Esophagus muscularis mucosa (tissue), 4 donors: ENCODE data around the gene HMGN5. TPM values are rescaled to one million over a fixed set of nuclear protein-coding genes. Genes with fewer than 3 reads are reported as not detected.

ENCODE experiments used
- DNase-seq: peaks from one replicate; pipeline ENCODE4 v3.0.0-alpha.2; 2017; ENCODE audit errors: extremely low spot score
- H3K27ac ChIP-seq, 4 donors: fragments of 200-600 bp; sonication (generic); replicated peaks in 1 of 4; 1 replicate in 3 of 4; 2 replicates in 1 of 4; pipeline ENCODE4 v1.5.1; 2016 to 2019; ENCODE audit warnings: mild to moderate bottlenecking in 1 of 4
- H3K27me3 ChIP-seq, 4 donors: fragments of 200-600 bp; sonication (generic); one replicate each; pipeline versions ENCODE4 v1.5.1 to v1.6.0; 2016 to 2019
- H3K36me3 ChIP-seq, 4 donors: fragments of 200-600 bp; sonication (generic); one replicate each; pipeline ENCODE4 v1.5.1; 2016 to 2019
- H3K4me1 ChIP-seq, 4 donors: fragments of 200-600 bp; sonication (generic); one replicate each; pipeline ENCODE4 v1.5.1; 2016 to 2019
- H3K4me3 ChIP-seq, 4 donors: fragments of 200-600 bp; sonication (generic); 1 replicate in 2 of 4; 2 replicates in 2 of 4; pipeline ENCODE4 v1.5.1; 2016 to 2019; ENCODE audit warnings: mild to moderate bottlenecking in 4 of 4, moderate library complexity in 1 of 4
- H3K9me3 ChIP-seq, 4 donors: fragments of 200-600 bp; sonication (generic); 1 replicate in 3 of 4; 2 replicates in 1 of 4; pipeline ENCODE4 v1.5.1; 2016 to 2019
- CTCF ChIP-seq, 3 experiments: fragments of 200-600 bp in 2 of 3; fragments of 450-650 bp in 1 of 3; sonication (generic) in 2 of 3; IDR thresholded peaks; one replicate each; pipeline ENCODE4 v1.5.1; 2017 to 2019; ENCODE audit warnings: antibody characterized with exemption in 3 of 3, mild to moderate bottlenecking in 2 of 3, moderate library complexity in 1 of 3
- EP300 ChIP-seq: sonication (generic); formaldehyde crosslinking; IDR thresholded peaks from one replicate; pipeline ENCODE4 v1.6.1; 2017; ENCODE audit warnings: antibody characterized with exemption
- POLR2A ChIP-seq: fragments of 450-650 bp; IDR thresholded peaks from one replicate; pipeline ENCODE4 v1.6.1; 2017; ENCODE audit warnings: antibody characterized with exemption, moderate library complexity, mild to moderate bottlenecking, low read depth
- POLR2AphosphoS5 ChIP-seq, 2 donors: sonication (generic); formaldehyde crosslinking; IDR thresholded peaks; one replicate each; pipeline ENCODE4 v1.6.1; 2017; ENCODE audit warnings: antibody characterized with exemption in 2 of 2
- WGBS: methylation state at CpG from one replicate; pipeline ENCODE4 v1.1.5; 2018; 5-methylcytosine and 5-hydroxymethylcytosine counted together
- intact Hi-C: fragments of 100-400 bp; cut with DNase I; formaldehyde crosslinking; loops from one replicate; pipeline ENCODE4 v1.15.1; 2023
- total RNA-seq, 4 donors: library from RNA; depleted of rRNA; stranded (reverse); fragments of >200 nt; gene quantifications; one replicate each; pipeline versions ENCODE4 v1.1.0 to v1.2.1, GENCODE V29; 2016

Gene HMGN5
- total RNA-seq, 4 donors from 2014 or later, result 2.1 to 16.2 (median 3.2) TPM

- intact Hi-C loops, result loop anchor here (5.0 kb wide), 1 partner anchor 61 kb away; no protein-coding TSS in a partner anchor
- no peaks in the 10 kb centered on the region for H3K9me3 ChIP-seq
- peaks cover 0 to 9% (median 4%) of the 10 kb centered on the region in 4 donors for H3K4me1 ChIP-seq
- peak overlapping the region; percentile 58 to 73 (median 64) for H3K4me3 ChIP-seq
- DNase-seq, result no peak
- H3K36me3 ChIP-seq, result no peaks in the 10 kb centered on the region
- no peak for TF ChIP-seq POLR2AphosphoS5 (IDR thresholded peaks at IDR 0.05)
- no peak for TF ChIP-seq CTCF (IDR thresholded peaks at IDR 0.05)
- no peak for TF ChIP-seq POLR2A
- no peak for TF ChIP-seq EP300
- 35% methylated on average over 1 of the region's 1 CpG for WGBS
- no peaks in the 10 kb centered on the region for H3K27me3 ChIP-seq
- H3K27ac ChIP-seq, result peak overlapping the region; percentile 82 to 85 (median 82)
Measured at GRCh38 chrX:81201071-81201470, 642 bp downstream of the HMGN5 start.

- no peak overlapping the region for H3K27ac ChIP-seq
- intact Hi-C loops, result no loop called here
- no peaks in the 10 kb centered on the region for H3K36me3 ChIP-seq
- TF ChIP-seq EP300 (no peak), POLR2A (no peak), CTCF (IDR thresholded peaks at IDR 0.05) (peak; percentile 35 to 54 (median 36)), POLR2AphosphoS5 (IDR thresholded peaks at IDR 0.05) (no peak)
- H3K4me3 ChIP-seq, result no peak overlapping the region
- no peaks in the 10 kb centered on the region for H3K4me1 ChIP-seq
- no peaks in the 10 kb centered on the region for H3K9me3 ChIP-seq
- DNase-seq, result no peak
- WGBS, result 19% methylated on average over 5 of the region's 5 CpGs
- H3K27me3 ChIP-seq, result no peaks in the 10 kb centered on the region
Measured at GRCh38 chrX:81195712-81196111, 6.0 kb downstream of the HMGN5 start.

DNA sequence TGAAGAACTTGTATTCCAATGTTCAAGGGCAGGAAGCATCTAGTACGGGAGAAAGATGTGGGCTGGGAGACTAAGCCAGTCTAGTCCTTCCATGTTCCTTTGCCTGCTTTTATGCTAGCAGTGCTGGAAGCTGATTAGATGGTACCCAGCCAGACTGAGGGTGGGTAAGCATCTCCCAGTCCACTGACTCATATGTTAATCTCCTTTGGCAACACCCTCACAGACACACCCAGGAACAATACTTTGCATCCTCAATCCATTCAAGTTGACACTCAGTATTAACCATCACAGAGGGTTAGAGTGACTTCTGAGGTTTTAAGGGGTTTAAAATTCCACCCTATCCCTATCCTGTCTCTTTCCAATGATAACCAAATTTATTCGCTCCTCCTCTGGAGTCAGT lies 6.5 kb downstream of the HMGN5 start:
- intact Hi-C loops, result no loop called here
- H3K27me3 ChIP-seq, result no peaks in the 10 kb centered on the region
- H3K27ac ChIP-seq, result no peak overlapping the region
- H3K4me1 ChIP-seq, result no peaks in the 10 kb centered on the region
- H3K4me3 ChIP-seq, result no peak overlapping the region
- WGBS, result 66% methylated on average over 2 of the region's 2 CpGs
- no peak for DNase-seq
- TF ChIP-seq CTCF (IDR thresholded peaks at IDR 0.05), result no peak
- TF ChIP-seq POLR2AphosphoS5 (IDR thresholded peaks at IDR 0.05), result no peak
- TF ChIP-seq EP300, result no peak
- TF ChIP-seq POLR2A, result no peak
- no peaks in the 10 kb centered on the region for H3K36me3 ChIP-seq
- H3K9me3 ChIP-seq, result no peaks in the 10 kb centered on the region

GRCh38 chrX:81174286-81174685 lies 27.4 kb downstream of the HMGN5 start:
- Histone ChIP-seq H3K27ac (no peak overlapping the region), H3K4me3 (no peak overlapping the region), H3K36me3 (no peaks in the 10 kb centered on the region), H3K27me3 (no peaks in the 10 kb centered on the region), H3K9me3 (no peaks in the 10 kb centered on the region), H3K4me1 (no peaks in the 10 kb centered on the region)
- TF ChIP-seq POLR2A (no peak), CTCF (IDR thresholded peaks at IDR 0.05) (peak in 2 of 3 experiments; percentile 23 to 31)
- intact Hi-C loops, result loop anchor here (2.0 kb wide), 1 partner anchor 203 kb away; no protein-coding TSS in a partner anchor
- DNase-seq, result no peak
- WGBS, result 29% methylated on average over 1 of the region's 1 CpG

- Histone ChIP-seq H3K36me3 (no peaks in the 10 kb centered on the region), H3K27ac (no peak overlapping the region), H3K9me3 (no peaks in the 10 kb centered on the region), H3K27me3 (no peaks in the 10 kb centered on the region), H3K4me1 (no peaks in the 10 kb centered on the region), H3K4me3 (no peak overlapping the region)
- TF ChIP-seq POLR2A, result no peak
- 66% methylated on average over 3 of the region's 3 CpGs for WGBS
- intact Hi-C loops, result no loop called here
- DNase-seq, result no peak
Measured at GRCh38 chrX:81168391-81168790, 33.3 kb downstream of the HMGN5 start.
